GM12801 (cell line): ENCODE measurements around the gene HDAC3.

Experiments
- CTCF ChIP-seq: IDR thresholded peaks from one replicate; pipeline ENCODE4 v1.5.1; 2011; ENCODE audit warnings: control low read depth; ENCODE audit not compliant: insufficient read length; ENCODE audit errors: extremely low read depth

Gene HDAC3

DNA sequence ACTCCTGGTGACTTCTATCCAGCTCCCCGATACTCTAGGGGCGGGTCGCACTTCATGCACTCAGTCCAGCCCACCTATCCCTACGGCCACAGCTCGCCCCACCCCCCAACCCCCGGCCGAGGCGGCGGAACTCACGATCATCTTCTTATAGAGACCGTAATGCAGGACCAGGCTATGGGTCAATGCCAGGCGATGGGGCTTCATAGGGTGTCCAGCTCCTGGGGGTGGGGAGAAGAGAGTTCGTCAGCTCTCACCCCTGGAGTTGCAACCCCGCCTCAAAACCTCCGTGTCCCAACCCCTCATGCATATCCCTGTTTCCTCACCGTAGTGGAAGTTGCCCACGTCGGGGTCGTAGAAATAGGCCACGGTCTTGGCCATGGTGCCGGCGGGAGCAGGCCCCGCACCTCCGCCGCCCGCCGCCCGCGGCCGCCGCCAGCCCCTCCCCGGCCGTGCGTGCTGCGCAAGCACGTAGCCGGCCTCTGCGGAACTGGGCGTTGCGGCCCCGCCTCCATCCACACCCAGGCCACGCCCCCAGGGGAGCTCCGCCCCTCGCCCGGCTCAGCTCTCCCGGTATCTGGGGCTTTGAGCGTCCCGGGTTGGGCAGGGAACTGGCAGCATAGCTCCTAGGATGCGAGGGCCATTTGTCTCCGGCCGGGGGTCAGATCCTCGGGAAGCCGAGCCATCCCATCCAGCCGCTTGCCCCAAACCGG is at the start of gene HDAC3, which contains the start of gene RELL2:
Gene HDAC3, minus strand, starts transcription at position 437 of the 710 bp plus-strand sequence. Its CDS starts 59 bp downstream, at position 378.
Gene RELL2, plus strand, starts transcription at position 585 of the 710 bp plus-strand sequence. CDS start 1,229 bp downstream, outside the sequence.
- no peak for TF ChIP-seq CTCF

DNA sequence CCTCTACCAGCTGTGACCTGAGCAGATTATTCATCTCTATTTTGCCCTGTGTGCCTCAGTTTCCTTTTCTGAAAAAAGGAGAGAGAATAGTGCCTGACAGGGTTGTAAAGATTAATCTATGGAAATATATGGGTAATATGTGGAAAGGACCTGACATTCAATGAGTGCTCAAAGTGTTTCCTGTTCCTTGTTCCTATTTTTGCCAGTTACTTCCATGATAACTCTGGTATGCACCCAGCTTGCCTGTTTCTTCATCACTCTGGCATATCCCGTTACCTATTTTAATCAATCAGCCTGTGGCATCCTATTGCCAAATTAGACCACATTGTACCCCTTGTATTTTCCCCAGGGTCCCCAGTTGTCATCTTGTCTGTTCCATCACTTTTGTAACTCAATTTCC is 48.9 kb upstream of the HDAC3 start:
- no peak for TF ChIP-seq CTCF

DNA sequence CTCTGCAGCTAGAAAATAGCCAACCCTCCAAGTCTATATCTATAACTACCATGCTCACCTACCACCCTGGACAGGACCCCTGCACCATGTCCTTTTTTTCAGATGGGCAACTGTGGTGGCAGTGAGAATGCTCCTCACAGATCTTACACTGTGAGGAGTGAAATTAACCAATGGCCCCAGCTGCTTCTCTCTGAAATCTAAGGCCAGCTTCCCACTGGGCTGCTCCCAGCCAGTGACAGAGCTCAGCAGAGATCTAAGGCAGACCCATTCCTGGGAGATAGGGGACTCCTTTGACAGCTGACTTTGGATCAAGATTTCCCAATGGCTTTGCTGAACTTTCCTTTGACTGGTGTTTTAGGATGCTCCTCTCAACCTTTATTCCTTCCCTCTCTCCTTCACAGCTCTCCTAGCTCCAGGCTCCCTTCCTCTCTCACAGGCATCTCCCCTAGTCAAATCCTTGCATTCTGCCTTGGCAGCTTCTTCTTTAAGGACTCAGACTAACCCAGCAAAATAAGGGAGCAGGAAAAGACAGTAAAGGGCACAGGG is 47.0 kb upstream of the HDAC3 start:
- no peak for TF ChIP-seq CTCF

GRCh38 chr5:141681695-141682641 is 45.3 kb upstream of the HDAC3 start, which contains the start of gene ARAP3:
TSS of gene ARAP3 (minus strand) at chr5:141682230. CDS start at chr5:141680486, 1,744 bp downstream.
- no peak for TF ChIP-seq CTCF

DNA sequence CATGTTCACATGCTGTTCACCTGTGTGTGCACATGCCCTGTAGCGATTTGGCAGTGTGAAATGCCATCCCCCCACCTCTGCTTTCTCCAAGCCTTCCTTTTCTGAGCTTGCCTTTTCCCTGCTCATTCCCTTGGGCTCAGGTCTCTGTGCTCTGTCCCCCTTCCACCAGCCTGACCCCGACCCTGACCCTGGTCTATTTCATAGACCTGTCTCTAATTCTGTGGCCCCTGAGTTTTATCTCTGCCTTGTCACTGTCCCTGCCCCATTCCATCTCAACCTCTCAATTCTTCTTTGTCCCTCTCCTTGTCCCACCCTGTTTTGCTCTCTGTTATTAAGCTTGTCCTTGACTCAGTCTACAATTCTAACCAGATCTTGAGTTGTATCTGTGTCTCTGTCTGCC is 44.6 kb upstream of the HDAC3 start:
- TF ChIP-seq CTCF: no peak

- no peak for TF ChIP-seq CTCF
Observed at GRCh38 chr5:141680751-141681201, 44.1 kb upstream of the HDAC3 start.

GRCh38 chr5:141680178-141680577 is 43.5 kb upstream of the HDAC3 start:
- no peak for TF ChIP-seq CTCF
